ENCODE measurements around the gene ZNF680.

Gene ZNF680
- 14.7 to 17.8 (median 14.7) reads per million in 3 donors for total RNA-seq

- Histone ChIP-seq H3K27me3 (replicated peaks; ENCODE audit: control insufficient read depth, insufficient read depth, low read length, poor library complexity, severe bottlenecking) (no peaks in the 10 kb centered on the region), H3K9me3 (ENCODE audit: control insufficient read depth, low read length) (no peaks in the 10 kb centered on the region), H3K4me3 (ENCODE audit: insufficient read depth, low read depth, low read length, poor library complexity, severe bottlenecking) (peak within 1 kb of the TSS; percentile 89), H3K36me3 (ENCODE audit: control insufficient read depth, insufficient read depth, low read length) (no peaks in the 10 kb centered on the region), H3K4me1 (ENCODE audit: control insufficient read depth, insufficient read depth, low read length, poor library complexity, severe bottlenecking) (no peaks in the 10 kb centered on the region), H3K27ac (ENCODE audit: insufficient read depth, low read length, poor library complexity, severe bottlenecking) (peak within 1 kb of the TSS; percentile 64)
- DNase-seq: peak; percentile 75 to 85 (median 85)
These were observed at the start of gene ZNF680 for GRCh38 chr7:64562626-64563278. Gene ZNF680, minus strand, starts transcription at chr7:64563071. Its CDS starts 117 bp downstream, at chr7:64562954.

GRCh38 chr7:64612452-64612851, 49.6 kb upstream of the ZNF680 start:
- no peak for DNase-seq
- H3K9me3 ChIP-seq (ENCODE audit: control insufficient read depth, low read length): no peaks in the 10 kb centered on the region
- no peak overlapping the region for H3K27ac ChIP-seq (ENCODE audit: insufficient read depth, low read length, poor library complexity, severe bottlenecking)
- no peak overlapping the region for H3K4me3 ChIP-seq (ENCODE audit: insufficient read depth, low read depth, low read length, poor library complexity, severe bottlenecking)
- no peaks in the 10 kb centered on the region for H3K36me3 ChIP-seq (ENCODE audit: control insufficient read depth, insufficient read depth, low read length)
- H3K4me1 ChIP-seq (ENCODE audit: control insufficient read depth, insufficient read depth, low read length, poor library complexity, severe bottlenecking): no peaks in the 10 kb centered on the region
- H3K27me3 ChIP-seq (replicated peaks; ENCODE audit: control insufficient read depth, insufficient read depth, low read length, poor library complexity, severe bottlenecking): no peaks in the 10 kb centered on the region

GRCh38 chr7:64611717-64612116, 48.8 kb upstream of the ZNF680 start:
- H3K36me3 ChIP-seq (ENCODE audit: control insufficient read depth, insufficient read depth, low read length): no peaks in the 10 kb centered on the region
- H3K27ac ChIP-seq (ENCODE audit: insufficient read depth, low read length, poor library complexity, severe bottlenecking): no peak overlapping the region
- no peaks in the 10 kb centered on the region for H3K4me1 ChIP-seq (ENCODE audit: control insufficient read depth, insufficient read depth, low read length, poor library complexity, severe bottlenecking)
- H3K27me3 ChIP-seq (replicated peaks; ENCODE audit: control insufficient read depth, insufficient read depth, low read length, poor library complexity, severe bottlenecking): no peaks in the 10 kb centered on the region
- H3K4me3 ChIP-seq (ENCODE audit: insufficient read depth, low read depth, low read length, poor library complexity, severe bottlenecking): no peak overlapping the region
- H3K9me3 ChIP-seq (ENCODE audit: control insufficient read depth, low read length): no peaks in the 10 kb centered on the region
- DNase-seq: no peak

GRCh38 chr7:64610997-64611396, 48.1 kb upstream of the ZNF680 start:
- DNase-seq: no peak

GRCh38 chr7:64608116-64608910, 45.4 kb upstream of the ZNF680 start:
- no peak overlapping the region for H3K4me3 ChIP-seq (ENCODE audit: insufficient read depth, low read depth, low read length, poor library complexity, severe bottlenecking)
- H3K4me1 ChIP-seq (ENCODE audit: control insufficient read depth, insufficient read depth, low read length, poor library complexity, severe bottlenecking): no peaks in the 10 kb centered on the region

More at GRCh38 chr7:64610997-64611396, 48.1 kb upstream of the ZNF680 start:
- Histone ChIP-seq H3K27ac (ENCODE audit: insufficient read depth, low read length, poor library complexity, severe bottlenecking) (no peak overlapping the region), H3K4me1 (ENCODE audit: control insufficient read depth, insufficient read depth, low read length, poor library complexity, severe bottlenecking) (no peaks in the 10 kb centered on the region), H3K9me3 (ENCODE audit: control insufficient read depth, low read length) (no peaks in the 10 kb centered on the region), H3K27me3 (replicated peaks; ENCODE audit: control insufficient read depth, insufficient read depth, low read length, poor library complexity, severe bottlenecking) (no peaks in the 10 kb centered on the region), H3K4me3 (ENCODE audit: insufficient read depth, low read depth, low read length, poor library complexity, severe bottlenecking) (no peak overlapping the region), H3K36me3 (ENCODE audit: control insufficient read depth, insufficient read depth, low read length) (no peaks in the 10 kb centered on the region)

GRCh38 chr7:64606385-64606784, 43.5 kb upstream of the ZNF680 start:
- no peak overlapping the region for H3K4me3 ChIP-seq (ENCODE audit: insufficient read depth, low read depth, low read length, poor library complexity, severe bottlenecking)
- no peaks in the 10 kb centered on the region for H3K9me3 ChIP-seq (ENCODE audit: control insufficient read depth, low read length)
- H3K27me3 ChIP-seq (replicated peaks; ENCODE audit: control insufficient read depth, insufficient read depth, low read length, poor library complexity, severe bottlenecking): no peaks in the 10 kb centered on the region
- no peak overlapping the region for H3K27ac ChIP-seq (ENCODE audit: insufficient read depth, low read length, poor library complexity, severe bottlenecking)
- DNase-seq: no peak
- no peaks in the 10 kb centered on the region for H3K36me3 ChIP-seq (ENCODE audit: control insufficient read depth, insufficient read depth, low read length)
- no peaks in the 10 kb centered on the region for H3K4me1 ChIP-seq (ENCODE audit: control insufficient read depth, insufficient read depth, low read length, poor library complexity, severe bottlenecking)

More at GRCh38 chr7:64608116-64608910, 45.4 kb upstream of the ZNF680 start:
- H3K27ac ChIP-seq (ENCODE audit: insufficient read depth, low read length, poor library complexity, severe bottlenecking): no peak overlapping the region
- H3K9me3 ChIP-seq (ENCODE audit: control insufficient read depth, low read length): no peaks in the 10 kb centered on the region
- H3K27me3 ChIP-seq (replicated peaks; ENCODE audit: control insufficient read depth, insufficient read depth, low read length, poor library complexity, severe bottlenecking): no peaks in the 10 kb centered on the region
- DNase-seq: no peak
- H3K36me3 ChIP-seq (ENCODE audit: control insufficient read depth, insufficient read depth, low read length): no peaks in the 10 kb centered on the region

GRCh38 chr7:64603271-64603670, 40.4 kb upstream of the ZNF680 start:
- Histone ChIP-seq H3K27me3 (replicated peaks; ENCODE audit: control insufficient read depth, insufficient read depth, low read length, poor library complexity, severe bottlenecking) (no peaks in the 10 kb centered on the region), H3K36me3 (ENCODE audit: control insufficient read depth, insufficient read depth, low read length) (no peaks in the 10 kb centered on the region), H3K9me3 (ENCODE audit: control insufficient read depth, low read length) (no peaks in the 10 kb centered on the region), H3K27ac (ENCODE audit: insufficient read depth, low read length, poor library complexity, severe bottlenecking) (no peak overlapping the region), H3K4me3 (ENCODE audit: insufficient read depth, low read depth, low read length, poor library complexity, severe bottlenecking) (no peak overlapping the region), H3K4me1 (ENCODE audit: control insufficient read depth, insufficient read depth, low read length, poor library complexity, severe bottlenecking) (no peaks in the 10 kb centered on the region)
- DNase-seq: no peak

GRCh38 chr7:64602518-64602917, 39.6 kb upstream of the ZNF680 start:
- Histone ChIP-seq H3K36me3 (ENCODE audit: control insufficient read depth, insufficient read depth, low read length) (no peaks in the 10 kb centered on the region), H3K4me1 (ENCODE audit: control insufficient read depth, insufficient read depth, low read length, poor library complexity, severe bottlenecking) (no peaks in the 10 kb centered on the region), H3K9me3 (ENCODE audit: control insufficient read depth, low read length) (no peaks in the 10 kb centered on the region), H3K27ac (ENCODE audit: insufficient read depth, low read length, poor library complexity, severe bottlenecking) (no peak overlapping the region), H3K4me3 (ENCODE audit: insufficient read depth, low read depth, low read length, poor library complexity, severe bottlenecking) (no peak overlapping the region), H3K27me3 (replicated peaks; ENCODE audit: control insufficient read depth, insufficient read depth, low read length, poor library complexity, severe bottlenecking) (no peaks in the 10 kb centered on the region)
- DNase-seq: no peak

GRCh38 chr7:64602086-64602485, 39.2 kb upstream of the ZNF680 start:
- Histone ChIP-seq H3K9me3 (ENCODE audit: control insufficient read depth, low read length) (no peaks in the 10 kb centered on the region), H3K4me1 (ENCODE audit: control insufficient read depth, insufficient read depth, low read length, poor library complexity, severe bottlenecking) (no peaks in the 10 kb centered on the region), H3K4me3 (ENCODE audit: insufficient read depth, low read depth, low read length, poor library complexity, severe bottlenecking) (no peak overlapping the region), H3K27me3 (replicated peaks; ENCODE audit: control insufficient read depth, insufficient read depth, low read length, poor library complexity, severe bottlenecking) (no peaks in the 10 kb centered on the region), H3K36me3 (ENCODE audit: control insufficient read depth, insufficient read depth, low read length) (no peaks in the 10 kb centered on the region), H3K27ac (ENCODE audit: insufficient read depth, low read length, poor library complexity, severe bottlenecking) (no peak overlapping the region)
- no peak for DNase-seq

GRCh38 chr7:64599359-64599758, 36.5 kb upstream of the ZNF680 start:
- no peak overlapping the region for H3K4me3 ChIP-seq (ENCODE audit: insufficient read depth, low read depth, low read length, poor library complexity, severe bottlenecking)
- no peaks in the 10 kb centered on the region for H3K9me3 ChIP-seq (ENCODE audit: control insufficient read depth, low read length)
- no peaks in the 10 kb centered on the region for H3K36me3 ChIP-seq (ENCODE audit: control insufficient read depth, insufficient read depth, low read length)
- no peak overlapping the region for H3K27ac ChIP-seq (ENCODE audit: insufficient read depth, low read length, poor library complexity, severe bottlenecking)
- no peaks in the 10 kb centered on the region for H3K4me1 ChIP-seq (ENCODE audit: control insufficient read depth, insufficient read depth, low read length, poor library complexity, severe bottlenecking)
- no peaks in the 10 kb centered on the region for H3K27me3 ChIP-seq (replicated peaks; ENCODE audit: control insufficient read depth, insufficient read depth, low read length, poor library complexity, severe bottlenecking)
- no peak for DNase-seq
